Posterior cingulate gyrus (tissue), 11 donors: ENCODE measurements around the gene VDAC2.
A peak's percentile ranks its signal among the peaks of the same experiment; 100 is the strongest.

ENCODE experiments used
- DNase-seq, 10 donors: peaks; one replicate each; pipeline versions ENCODE4 v3.0.0 to v3.0.0-alpha.2; 2020 to 2021; ENCODE audit warnings: mixed read lengths in 3 of 10
- intact Hi-C: fragments of 100-400 bp; cut with DNase I; formaldehyde crosslinking; loops from one replicate; pipeline ENCODE4 v1.15.1; 2023

The VDAC2 gene

DNA sequence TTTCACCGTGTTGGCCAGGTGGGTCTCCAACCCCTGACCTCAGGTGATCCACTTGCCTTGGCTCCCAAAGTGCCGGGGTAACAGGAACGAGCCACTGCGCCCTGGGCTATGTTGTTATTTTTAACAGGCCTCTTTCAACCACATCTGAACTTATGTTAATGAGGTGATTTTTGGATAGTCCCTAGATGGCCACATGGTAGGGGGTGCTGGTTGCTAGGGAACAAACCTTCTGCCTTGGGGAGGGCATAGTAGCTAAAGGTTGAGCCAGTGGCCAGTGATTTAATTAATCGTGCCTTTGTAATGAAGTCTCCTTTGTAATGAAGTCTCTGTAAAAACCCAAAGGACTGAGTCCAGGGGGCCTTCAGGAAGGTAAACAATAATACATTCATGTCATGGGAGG is 16.1 kb downstream of the VDAC2 start:
- peak in 1 of 10 donors; percentile 34 for DNase-seq
- intact Hi-C loops, result no loop called here

GRCh38 chr10:75228278-75228677 is 17.7 kb downstream of the VDAC2 start:
- no peak for DNase-seq
- intact Hi-C loops, result no loop called here

GRCh38 chr10:75228834-75229233 is 18.2 kb downstream of the VDAC2 start:
- intact Hi-C loops, result no loop called here
- no peak for DNase-seq

DNA sequence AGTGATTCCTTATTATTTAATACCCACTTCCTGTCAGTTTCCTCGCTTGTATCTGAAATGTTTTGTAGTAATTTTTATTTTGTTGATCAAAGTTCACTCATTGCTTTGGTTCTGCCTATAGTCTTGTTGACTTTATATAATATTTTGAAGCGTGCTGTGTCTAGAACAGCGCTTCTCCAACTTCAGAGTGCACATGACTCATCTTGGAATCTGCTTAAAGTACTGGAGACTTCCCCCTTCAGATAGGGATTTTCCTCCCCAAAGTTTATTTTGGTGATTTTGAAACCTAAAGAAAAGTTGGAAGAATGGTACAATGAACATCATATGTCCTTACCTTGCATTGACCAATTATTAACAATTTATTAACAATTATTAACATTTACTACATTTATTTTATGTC is 19.4 kb downstream of the VDAC2 start:
- DNase-seq, result no peak
- intact Hi-C loops, result loop anchor here (2.0 to 10.0 kb wide), 4 partner anchors 41 to 1345 kb away; partner anchors contain the start of gene SAMD8

DNA sequence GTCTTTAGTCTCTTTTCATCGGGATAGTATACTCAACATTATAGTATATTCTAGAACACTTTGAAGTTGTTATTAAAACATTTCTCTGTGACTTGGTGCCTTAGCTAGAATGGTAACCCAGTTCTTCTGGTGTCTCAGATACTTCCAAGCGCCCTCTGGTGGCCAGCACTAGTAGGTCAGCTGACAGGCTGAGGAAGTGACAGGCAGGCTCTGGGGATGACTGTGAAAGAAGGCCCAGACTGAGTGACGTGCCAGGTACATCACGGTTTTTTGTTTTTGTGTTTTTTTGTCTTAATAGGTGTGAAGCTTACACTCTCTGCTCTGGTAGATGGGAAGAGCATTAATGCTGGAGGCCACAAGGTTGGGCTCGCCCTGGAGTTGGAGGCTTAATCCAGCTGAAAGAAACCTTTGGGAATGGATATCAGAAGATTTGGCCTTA is 20.0 kb downstream of the VDAC2 start:
- intact Hi-C loops, result loop anchor here (2.0 to 10.0 kb wide), 4 partner anchors 42 to 1346 kb away; partner anchors contain the start of gene SAMD8
- DNase-seq, result peak; percentile 81 to 98 (median 94)

DNA sequence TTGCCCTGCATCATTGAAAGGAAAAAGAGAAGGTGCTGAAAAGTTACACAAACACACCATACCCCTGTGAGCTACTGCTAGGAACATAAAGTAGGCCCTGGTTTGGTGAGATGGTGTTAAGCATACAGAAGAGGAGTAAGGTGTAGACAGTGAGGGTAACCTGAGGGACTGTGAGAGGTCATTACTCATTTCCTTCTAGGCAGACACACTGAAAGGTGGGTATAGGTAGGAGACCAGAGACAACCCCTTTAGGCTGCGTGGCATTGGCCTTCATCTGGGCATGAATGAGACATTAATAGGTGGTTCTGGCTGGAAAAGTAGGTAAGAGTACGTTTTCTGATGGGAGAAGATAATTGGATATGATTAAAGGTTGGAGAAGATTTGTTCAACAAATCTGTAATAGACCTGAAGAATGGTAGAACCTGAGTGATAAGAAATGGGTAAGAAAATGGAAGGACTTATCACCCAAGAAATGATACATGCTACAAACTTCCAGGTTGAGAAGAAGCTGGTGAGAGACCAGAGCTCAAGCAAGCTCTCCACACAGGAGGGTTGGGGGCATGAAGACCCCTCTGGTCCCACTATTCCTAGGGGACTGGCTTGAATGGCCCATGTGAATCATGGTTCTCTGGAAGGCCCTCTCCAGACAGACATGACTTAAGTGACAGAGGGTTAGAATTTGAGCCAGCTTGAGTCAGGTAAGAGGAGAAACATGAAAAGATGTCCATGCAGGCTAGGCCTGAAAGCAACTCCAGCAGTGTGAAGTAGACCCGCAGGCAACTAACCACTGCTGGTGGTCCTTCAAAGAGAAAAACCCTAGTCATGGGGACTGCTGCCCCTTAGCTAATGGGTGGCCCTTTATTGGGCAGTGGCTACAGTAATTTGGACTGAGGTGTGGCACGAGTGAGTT is 21.3 kb downstream of the VDAC2 start:
- intact Hi-C loops, result loop anchor here (2.0 to 10.0 kb wide), 4 partner anchors 43 to 1347 kb away; partner anchors contain the start of gene SAMD8
- DNase-seq, result no peak

DNA sequence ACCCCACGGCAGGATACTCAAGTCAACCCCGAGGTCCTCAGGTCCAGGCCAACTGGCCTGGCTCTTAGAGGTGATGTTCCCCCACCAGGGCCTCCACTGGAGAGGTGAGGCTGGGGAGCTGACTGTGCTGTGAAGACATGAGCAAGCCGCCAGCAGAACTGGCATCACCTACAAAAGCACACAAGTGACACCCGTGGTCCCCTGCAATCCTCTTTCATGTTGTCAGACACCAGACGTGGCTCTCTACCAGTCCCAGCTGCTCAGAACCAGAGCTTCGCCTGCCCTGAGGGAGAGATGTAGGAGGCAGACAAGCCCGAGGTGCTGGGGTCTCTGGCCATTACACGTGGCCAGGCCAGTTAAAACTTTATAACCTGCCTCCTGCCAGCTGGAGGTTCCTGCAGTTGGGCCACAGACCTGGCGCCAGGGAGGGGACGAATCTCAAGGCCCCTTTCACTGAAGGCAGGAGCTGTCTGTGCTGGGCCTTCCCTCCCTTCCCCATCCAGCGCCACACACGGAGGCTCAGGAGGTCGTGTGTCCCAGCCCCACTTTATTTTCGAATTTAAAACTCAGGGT is 22.9 kb downstream of the VDAC2 start:
- DNase-seq, result peak in 1 of 10 donors; percentile 14
- intact Hi-C loops, result loop anchor here (5.0 to 10.0 kb wide), 3 partner anchors 121 to 1349 kb away; partner anchors contain the start of gene SAMD8

- intact Hi-C loops, result loop anchor here (5.0 to 10.0 kb wide), 3 partner anchors 122 to 1349 kb away; partner anchors contain the start of gene SAMD8
- DNase-seq, result peak; percentile 51 to 96 (median 67)
These were observed 23.6 kb downstream of the VDAC2 start for GRCh38 chr10:75234017-75234682.

- intact Hi-C loops, result loop anchor here (5.0 to 10.0 kb wide), 4 partner anchors 123 to 1350 kb away; partner anchors contain the start of gene SAMD8
- DNase-seq, result peak in 2 of 10 donors; percentile 80 to 81
These were observed 24.2 kb downstream of the VDAC2 start for GRCh38 chr10:75234683-75235374.

GRCh38 chr10:75235375-75236177 is 25.0 kb downstream of the VDAC2 start, which contains the start of gene COMTD1:
TSS of gene COMTD1 (minus strand) at chr10:75235957. CDS start at chr10:75235928, 29 bp downstream.
- peak; percentile 80 to 99 (median 92) for DNase-seq
- intact Hi-C loops, result loop anchor here (5.0 to 10.0 kb wide), 3 partner anchors 231 to 1351 kb away; no protein-coding TSS in a partner anchor

- DNase-seq, result no peak
- intact Hi-C loops, result loop anchor here (5.0 to 10.0 kb wide), 3 partner anchors 232 to 1352 kb away; no protein-coding TSS in a partner anchor
These were observed 25.7 kb downstream of the VDAC2 start for GRCh38 chr10:75236178-75236825.

GRCh38 chr10:75238182-75239095 is 27.8 kb downstream of the VDAC2 start:
- DNase-seq, result no peak
- intact Hi-C loops, result loop anchor here (2.0 to 10.0 kb wide), 4 partner anchors 234 to 1354 kb away; no protein-coding TSS in a partner anchor

DNA sequence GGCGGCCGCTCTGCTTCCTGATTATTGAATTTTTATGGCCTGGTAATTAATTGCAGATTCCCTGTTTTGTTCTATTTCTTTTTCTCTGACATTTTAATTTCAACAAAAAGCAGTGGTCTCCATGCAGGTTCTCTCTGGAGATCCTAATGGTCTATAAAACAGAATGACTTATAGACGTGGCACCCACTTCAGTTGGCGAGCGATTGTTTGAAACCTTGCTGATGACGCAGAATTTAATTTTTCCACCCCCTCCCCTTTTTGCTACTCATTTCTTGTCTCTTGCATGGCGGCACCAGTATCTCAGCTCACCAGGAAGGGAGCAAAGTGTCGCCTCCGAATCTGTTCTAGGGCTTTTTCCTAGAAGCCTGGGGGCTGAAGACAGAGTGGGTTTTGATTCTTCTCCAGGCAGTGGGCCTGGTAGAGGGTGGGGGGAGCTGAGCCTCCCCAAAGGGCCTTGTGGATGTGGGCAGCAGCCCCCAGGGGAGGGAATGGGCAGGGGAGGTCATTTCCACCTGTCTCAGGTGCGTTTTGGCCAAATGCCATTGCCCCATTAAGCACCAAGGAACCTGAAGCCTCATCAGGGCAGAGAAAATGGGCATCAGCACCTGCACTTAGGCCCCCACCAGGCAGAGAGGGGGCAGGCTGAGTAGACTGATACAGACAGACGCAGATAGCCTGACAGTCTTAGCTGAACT is 28.6 kb downstream of the VDAC2 start:
- intact Hi-C loops, result loop anchor here (2.0 to 10.0 kb wide), 4 partner anchors 234 to 1354 kb away; no protein-coding TSS in a partner anchor
- no peak for DNase-seq

DNA sequence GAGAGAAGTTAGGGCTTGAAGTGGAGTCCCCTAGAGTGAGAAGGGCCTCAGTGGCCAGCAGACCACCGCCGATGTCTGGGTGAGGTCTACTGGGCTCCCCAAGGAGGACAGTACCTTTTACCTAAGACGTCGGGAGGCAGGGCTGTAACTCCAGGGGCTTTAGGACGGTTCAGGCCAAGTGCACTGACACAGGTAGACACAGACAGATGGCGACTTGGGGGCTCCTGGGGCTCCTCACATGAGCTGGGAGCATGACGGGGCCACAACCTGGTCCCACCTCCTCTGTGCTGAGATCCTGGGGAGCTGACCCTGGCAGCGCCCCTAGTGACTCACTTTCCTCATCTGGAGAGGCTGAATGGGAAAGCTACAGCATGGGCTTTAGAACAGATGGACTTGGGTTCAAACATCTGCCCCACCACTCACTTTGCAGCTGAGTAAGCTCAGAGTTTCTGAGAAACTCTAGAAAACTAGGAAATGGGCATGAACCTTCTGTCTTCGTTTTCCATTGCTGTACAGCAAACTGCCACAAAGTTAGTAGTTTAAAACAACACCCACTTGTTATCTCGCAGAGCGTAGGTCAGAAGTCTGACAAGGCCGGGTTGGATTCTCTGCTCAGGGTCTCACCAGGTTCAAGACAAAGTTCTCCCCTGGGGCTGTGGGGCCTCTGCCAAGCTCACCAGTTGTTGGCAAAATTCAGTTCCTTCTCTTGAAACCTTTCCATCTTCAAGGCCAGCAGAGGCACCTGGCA is 29.9 kb downstream of the VDAC2 start:
- intact Hi-C loops, result no loop called here
- DNase-seq, result peak in 1 of 10 donors; percentile 67

DNA sequence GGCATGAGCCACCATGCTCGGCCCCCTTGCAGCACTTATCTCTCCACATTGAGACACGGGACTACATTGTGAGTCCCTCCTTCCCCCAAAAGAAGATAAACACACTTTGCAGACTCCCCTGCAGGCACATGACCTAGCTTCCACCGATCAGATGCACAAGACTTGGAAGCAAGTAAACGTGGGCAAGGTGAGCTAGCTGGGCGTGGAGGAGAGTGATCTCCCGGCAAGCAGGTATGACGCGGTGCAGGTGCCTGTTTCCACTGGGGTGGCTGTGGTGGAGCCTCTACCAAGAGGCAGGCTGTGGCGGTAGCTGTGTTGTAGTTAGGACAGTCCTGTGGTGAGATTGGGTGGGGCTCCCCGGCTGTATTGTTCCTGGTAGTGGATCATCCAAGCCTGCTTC is 32.8 kb downstream of the VDAC2 start:
- peak in 1 of 10 donors; percentile 21 for DNase-seq
- intact Hi-C loops, result no loop called here
